ENCODE measurements around the gene RANBP1. TPM values are rescaled to one million over a fixed set of nuclear protein-coding genes. Genes with fewer than 3 reads are reported as not detected.

Gene RANBP1
- total RNA-seq, 2 donors from 2014 or later, result 71.2 to 266 TPM

GRCh38 chr22:20095521-20095920 is 20.4 kb upstream of the RANBP1 start:
- intact Hi-C loops (cut with DNase I), result no loop called here
- Histone ChIP-seq H3K27me3 (no peaks in the 10 kb centered on the region), H3K9ac (ENCODE audit: low read depth in 2 of 2, low read length in 2 of 2) (no peak overlapping the region), H3K4me1 (no peaks in the 10 kb centered on the region), H3K36me3 (peaks cover 24% of the 10 kb centered on the region), H3K27ac (no peak overlapping the region), H3K9me3 (no peaks in the 10 kb centered on the region), H3K4me3 (no peak overlapping the region)
- DNase-seq, result no peak
- TF ChIP-seq CTCF (IDR thresholded peaks at IDR 0.05), result no peak

GRCh38 chr22:20096574-20097420 is 19.1 kb upstream of the RANBP1 start:
- Histone ChIP-seq H3K27ac (no peak overlapping the region), H3K36me3 (peaks cover 25% of the 10 kb centered on the region), H3K9me3 (no peaks in the 10 kb centered on the region), H3K27me3 (no peaks in the 10 kb centered on the region), H3K9ac (ENCODE audit: low read depth in 2 of 2, low read length in 2 of 2) (no peak overlapping the region), H3K4me3 (no peak overlapping the region), H3K4me1 (no peaks in the 10 kb centered on the region)
- no peak for DNase-seq
- TF ChIP-seq CTCF (IDR thresholded peaks at IDR 0.05), result no peak
- intact Hi-C loops (cut with DNase I), result no loop called here

DNA sequence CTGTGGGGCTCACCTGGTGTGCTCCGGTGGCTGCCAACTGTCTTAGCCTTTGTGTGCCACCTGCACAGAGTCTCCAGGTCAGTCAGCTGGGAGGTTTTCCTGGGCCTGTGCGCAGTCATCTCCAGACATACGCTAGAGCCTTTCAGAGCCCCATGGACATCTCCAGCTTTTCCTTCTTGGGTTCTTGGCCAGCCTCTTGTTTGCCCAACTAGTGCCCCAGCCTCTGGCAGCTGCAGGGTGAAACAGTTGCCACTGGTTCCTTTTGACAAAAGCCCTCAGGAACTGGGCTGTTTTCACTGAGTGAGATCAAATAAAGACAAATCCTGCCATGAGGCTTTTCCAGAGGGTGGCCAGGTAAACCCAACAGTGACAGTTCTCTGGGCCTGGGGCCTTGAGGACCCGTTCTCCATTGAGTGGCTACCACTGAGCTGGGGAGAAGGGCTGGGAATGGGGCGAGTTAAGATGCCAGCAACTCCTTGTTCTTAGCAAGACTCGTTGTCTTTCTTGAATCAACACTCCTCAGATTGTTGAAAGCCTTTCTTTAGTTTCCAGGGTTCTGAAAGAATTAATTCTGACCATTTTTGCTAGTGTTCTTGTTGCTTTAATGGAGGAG is 16.7 kb upstream of the RANBP1 start:
- no peak for DNase-seq
- Histone ChIP-seq H3K36me3 (peaks cover 22% of the 10 kb centered on the region), H3K27ac (no peak overlapping the region), H3K9me3 (no peaks in the 10 kb centered on the region), H3K4me1 (no peaks in the 10 kb centered on the region), H3K4me3 (no peak overlapping the region), H3K27me3 (no peaks in the 10 kb centered on the region), H3K9ac (ENCODE audit: low read depth in 2 of 2, low read length in 2 of 2) (no peak overlapping the region)
- no peak for TF ChIP-seq CTCF (IDR thresholded peaks at IDR 0.05)
- intact Hi-C loops (cut with DNase I), result no loop called here

GRCh38 chr22:20101638-20102037 is 14.3 kb upstream of the RANBP1 start:
- Histone ChIP-seq H3K27me3 (no peaks in the 10 kb centered on the region), H3K9me3 (no peaks in the 10 kb centered on the region), H3K4me3 (no peak overlapping the region), H3K9ac (ENCODE audit: low read depth in 2 of 2, low read length in 2 of 2) (no peak overlapping the region), H3K4me1 (no peaks in the 10 kb centered on the region), H3K36me3 (peaks cover 24% of the 10 kb centered on the region), H3K27ac (no peak overlapping the region)
- TF ChIP-seq CTCF (IDR thresholded peaks at IDR 0.05), result no peak
- intact Hi-C loops (cut with DNase I), result no loop called here
- DNase-seq, result no peak

DNA sequence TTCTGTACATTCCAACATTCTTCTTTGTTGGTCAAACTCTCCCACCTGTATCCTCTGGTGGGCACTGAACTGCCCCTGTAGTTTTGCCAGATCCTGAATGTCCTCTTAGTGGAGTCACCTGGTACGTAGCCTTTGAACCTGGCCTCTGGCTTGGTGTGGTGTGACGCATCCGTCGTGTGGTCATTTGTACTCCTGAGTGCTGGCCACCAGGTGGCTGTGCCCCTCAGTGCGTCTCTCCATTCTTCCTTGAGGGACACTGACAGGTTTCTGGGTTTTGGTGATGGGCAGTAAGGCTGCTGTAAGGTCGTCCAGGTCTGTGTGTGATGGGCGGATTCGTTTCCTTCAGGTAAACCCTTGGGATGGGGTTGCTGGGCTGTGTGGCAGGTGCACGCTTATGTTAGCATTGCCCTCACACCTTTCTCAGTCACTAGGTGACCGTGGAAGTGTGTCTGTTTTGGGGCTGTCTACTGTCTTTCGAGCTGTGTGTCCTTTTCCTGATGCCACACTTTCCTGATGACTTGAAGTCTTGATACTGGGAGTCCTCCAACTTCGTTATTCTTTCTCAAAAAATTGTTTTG is 13.6 kb upstream of the RANBP1 start:
- H3K27me3 ChIP-seq, result no peaks in the 10 kb centered on the region
- no peaks in the 10 kb centered on the region for H3K9me3 ChIP-seq
- no peak overlapping the region for H3K27ac ChIP-seq
- no peak for DNase-seq
- no peak overlapping the region for H3K4me3 ChIP-seq
- TF ChIP-seq CTCF (IDR thresholded peaks at IDR 0.05), result no peak
- H3K36me3 ChIP-seq, result peaks cover 26% of the 10 kb centered on the region
- H3K9ac ChIP-seq (ENCODE audit: low read depth in 2 of 2, low read length in 2 of 2), result no peak overlapping the region
- intact Hi-C loops (cut with DNase I), result no loop called here
- no peaks in the 10 kb centered on the region for H3K4me1 ChIP-seq
